K562 (cell line): ENCODE results near the gene NGRN. TPM values are rescaled to one million over a fixed set of nuclear protein-coding genes. Genes with fewer than 3 reads are reported as not detected.
A peak's percentile ranks its signal among the peaks of the same experiment; 100 is the strongest.

Source experiments
- CHD1 ChIP-seq: fragments of 200-600 bp; sonication (generic); IDR thresholded peaks from one replicate; pipeline ENCODE4 v1.6.1; 2012; ENCODE audit warnings: mild to moderate bottlenecking, moderate library complexity, low read length, inconsistent platforms
- DIDO1 ChIP-seq: fragments of 450-650 bp; IDR thresholded peaks from 2 replicates; pipeline ENCODE4 v1.6.1; 2016; ENCODE audit warnings: low read depth, missing biosample characterization, missing genetic modification characterization
- ELF1 ChIP-seq: fragments of 200-800 bp; sonication (Bioruptor generic); IDR thresholded peaks from 2 replicates; pipeline ENCODE4 v1.6.1; 2016; ENCODE audit warnings: missing genetic modification characterization, missing compliant biosample characterization
- ELF4 ChIP-seq: fragments of 450-650 bp; formaldehyde crosslinking; IDR thresholded peaks from 2 replicates; pipeline ENCODE4 v1.4.0; 2022; ENCODE audit warnings: missing genetic modification characterization
- ETS2 ChIP-seq: IDR thresholded peaks from 2 replicates; pipeline ENCODE4 v1.6.1; 2016; ENCODE audit warnings: borderline replicate concordance, missing genetic modification characterization, mild to moderate bottlenecking, moderate library complexity, missing compliant biosample characterization; ENCODE audit not compliant: poor library complexity, severe bottlenecking
- EZH2 ChIP-seq: IDR thresholded peaks from 2 replicates; pipeline ENCODE4 v1.6.1; 2012; ENCODE audit warnings: low read depth, mild to moderate bottlenecking, inconsistent platforms, low read length, borderline replicate concordance
- FOXK2 ChIP-seq, 2 experiments: fragments of 450-650 bp; IDR thresholded peaks in 1 of 2; conservative IDR thresholded peaks in 1 of 2; 2 replicates each; pipeline ENCODE4 v1.6.1; 2016; ENCODE audit warnings: low read depth in 2 of 2, mild to moderate bottlenecking in 1 of 2
- MTA1 ChIP-seq: fragments of 450-650 bp; IDR thresholded peaks from 2 replicates; pipeline ENCODE4 v1.6.1; 2017; ENCODE audit warnings: borderline replicate concordance
- NFIX ChIP-seq: fragments of 250-450 bp; sonication (Bioruptor Pico); IDR thresholded peaks from 2 replicates; pipeline ENCODE4 v1.4.0; 2020; ENCODE audit warnings: low read depth, mild to moderate bottlenecking, moderate library complexity
- POLR2B ChIP-seq: fragments of 450-650 bp; IDR thresholded peaks from 2 replicates; pipeline ENCODE4 v1.6.1; 2018; ENCODE audit warnings: low read depth; ENCODE audit not compliant: partially characterized antibody
- POU5F1 ChIP-seq: fragments of 150-350 bp; IDR thresholded peaks from 2 replicates; pipeline ENCODE4 v1.6.1; 2014; ENCODE audit warnings: borderline replicate concordance, low read length, low read depth, mild to moderate bottlenecking; ENCODE audit not compliant: partially characterized antibody
- RFX1 ChIP-seq: fragments of 450-650 bp; IDR thresholded peaks from 2 replicates; pipeline ENCODE4 v1.6.1; 2016; ENCODE audit warnings: mild to moderate bottlenecking, moderate library complexity
- SMARCB1 ChIP-seq: IDR thresholded peaks from 2 replicates; pipeline ENCODE4 v1.6.1; 2011; ENCODE audit warnings: improper control_type of control experiment, low read depth; ENCODE audit not compliant: insufficient read length
- ZNF586 ChIP-seq: fragments of 450-650 bp; formaldehyde crosslinking; conservative IDR thresholded peaks from 2 replicates; pipeline ENCODE4 v1.4.0; 2020; ENCODE audit warnings: mild to moderate bottlenecking, moderate library complexity
- ZNF717 ChIP-seq: fragments of 250-450 bp; sonication (Bioruptor Pico); IDR thresholded peaks from 2 replicates; pipeline ENCODE4 v1.5.0; 2021
- polyA plus RNA-seq, 8 experiments: library from polyadenylated mRNA; depleted of rRNA in 4 of 8; stranded (reverse) in 5 of 8; unstranded in 3 of 8; fragments of >200 nt; fragmentation: Nextera tagmentation in 2 of 8; fragmentation: Illumina TruSeq in 1 of 8; extraction: Ambion mirVana in 2 of 8; extraction: Trizol in 1 of 8; gene quantifications; 2 replicates each; pipeline versions ENCODE4 v1.2.1 to v1.2.3, GENCODE V29; 2011 to 2014; ENCODE audit warnings: inconsistent platforms in 1 of 8, missing spikeins in 1 of 8
- total RNA-seq, 7 experiments: library from RNA; depleted of rRNA in 6 of 7; stranded (reverse); fragments of >200 nt in 6 of 7; fragmentation: Illumina TruSeq in 2 of 7; extraction: Trizol in 2 of 7; gene quantifications; 2 replicates each; pipeline versions ENCODE4 v1.2.1 to v1.2.3, GENCODE V29; 2011 to 2021; ENCODE audit warnings: low replicate concordance in 1 of 7
- TF ChIP-seq, protein P1 (sequence below): IDR thresholded peaks from 2 replicates; pipeline ENCODE4 v1.6.1; 2011; ENCODE audit warnings: borderline replicate concordance, low read depth, mild to moderate bottlenecking, moderate library complexity, low read length; ENCODE audit not compliant: insufficient read depth, poor library complexity, severe bottlenecking
- TF ChIP-seq, protein P2 (sequence below), 2 experiments: fragments of 450-650 bp; IDR thresholded peaks; 2 replicates each; pipeline ENCODE4 v1.6.1; 2016
- TF ChIP-seq, protein P3 (sequence below): fragments of 250-450 bp; sonication (Bioruptor Pico); IDR thresholded peaks from 2 replicates; pipeline ENCODE4 v1.8.0; 2021; ENCODE audit warnings: moderate library complexity, mild to moderate bottlenecking, inconsistent platforms
- TF ChIP-seq, protein P4 (sequence below): fragments of 450-650 bp; IDR thresholded peaks from 2 replicates; pipeline ENCODE4 v1.6.1; 2014; ENCODE audit warnings: low read depth, mild to moderate bottlenecking, moderate library complexity, borderline replicate concordance
- TF ChIP-seq, protein P5 (sequence below): fragments of 250-450 bp; sonication (Bioruptor Pico); IDR thresholded peaks from 2 replicates; pipeline ENCODE4 v1.6.1; 2021; ENCODE audit warnings: mild to moderate bottlenecking

Gene NGRN
- total and polyA plus RNA-seq, 9 of the 15 experiments (the other 6 are each of a cell fraction or from before 2014, with no cell fraction given) = 14.0 to 73.4 (median 60.0) TPM

DNA sequence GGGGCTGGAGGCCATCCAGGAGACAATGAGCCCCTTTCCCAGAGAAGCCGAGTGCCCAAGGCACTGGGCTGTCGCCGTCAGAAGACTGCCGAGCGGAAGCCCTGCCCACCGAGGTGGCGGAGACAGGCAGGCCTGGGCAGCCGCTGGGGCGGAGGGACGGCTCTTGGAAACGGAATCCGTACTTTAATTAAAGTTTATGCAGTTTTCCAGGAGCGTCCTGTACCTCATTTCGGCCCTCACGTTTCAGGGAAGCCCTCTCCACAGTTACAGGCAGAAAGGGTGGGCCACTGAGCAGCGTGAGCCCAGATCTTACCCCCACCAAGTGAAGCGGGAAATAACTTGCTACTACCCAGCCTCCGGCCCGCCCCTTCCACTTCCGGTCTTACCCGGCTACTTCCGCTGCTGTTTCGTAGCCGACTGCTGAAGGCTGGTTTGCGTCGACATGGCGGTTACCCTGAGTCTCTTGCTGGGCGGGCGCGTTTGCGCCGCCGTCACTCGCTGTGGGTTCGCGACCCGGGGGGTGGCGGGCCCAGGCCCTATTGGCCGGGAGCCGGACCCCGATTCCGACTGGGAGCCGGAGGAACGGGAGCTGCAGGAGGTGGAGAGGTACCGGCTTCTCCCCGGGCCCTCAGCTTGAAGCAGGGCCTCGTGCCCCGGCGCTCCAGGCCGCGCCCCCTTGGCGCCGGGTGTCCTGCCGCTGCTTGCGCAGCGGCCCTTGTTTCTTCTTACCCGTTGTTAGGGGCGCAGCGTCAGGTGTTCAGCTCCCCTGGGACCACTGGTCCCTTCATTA lies at the start of gene NGRN (continued):
- TF ChIP-seq, protein P1, sequence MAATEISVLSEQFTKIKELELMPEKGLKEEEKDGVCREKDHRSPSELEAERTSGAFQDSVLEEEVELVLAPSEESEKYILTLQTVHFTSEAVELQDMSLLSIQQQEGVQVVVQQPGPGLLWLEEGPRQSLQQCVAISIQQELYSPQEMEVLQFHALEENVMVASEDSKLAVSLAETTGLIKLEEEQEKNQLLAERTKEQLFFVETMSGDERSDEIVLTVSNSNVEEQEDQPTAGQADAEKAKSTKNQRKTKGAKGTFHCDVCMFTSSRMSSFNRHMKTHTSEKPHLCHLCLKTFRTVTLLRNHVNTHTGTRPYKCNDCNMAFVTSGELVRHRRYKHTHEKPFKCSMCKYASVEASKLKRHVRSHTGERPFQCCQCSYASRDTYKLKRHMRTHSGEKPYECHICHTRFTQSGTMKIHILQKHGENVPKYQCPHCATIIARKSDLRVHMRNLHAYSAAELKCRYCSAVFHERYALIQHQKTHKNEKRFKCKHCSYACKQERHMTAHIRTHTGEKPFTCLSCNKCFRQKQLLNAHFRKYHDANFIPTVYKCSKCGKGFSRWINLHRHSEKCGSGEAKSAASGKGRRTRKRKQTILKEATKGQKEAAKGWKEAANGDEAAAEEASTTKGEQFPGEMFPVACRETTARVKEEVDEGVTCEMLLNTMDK = no peak
- TF ChIP-seq ZNF717 (CRISPR knock-in tag) = no peak
- peak; percentile 70 for TF ChIP-seq CHD1
- TF ChIP-seq, protein P2, sequence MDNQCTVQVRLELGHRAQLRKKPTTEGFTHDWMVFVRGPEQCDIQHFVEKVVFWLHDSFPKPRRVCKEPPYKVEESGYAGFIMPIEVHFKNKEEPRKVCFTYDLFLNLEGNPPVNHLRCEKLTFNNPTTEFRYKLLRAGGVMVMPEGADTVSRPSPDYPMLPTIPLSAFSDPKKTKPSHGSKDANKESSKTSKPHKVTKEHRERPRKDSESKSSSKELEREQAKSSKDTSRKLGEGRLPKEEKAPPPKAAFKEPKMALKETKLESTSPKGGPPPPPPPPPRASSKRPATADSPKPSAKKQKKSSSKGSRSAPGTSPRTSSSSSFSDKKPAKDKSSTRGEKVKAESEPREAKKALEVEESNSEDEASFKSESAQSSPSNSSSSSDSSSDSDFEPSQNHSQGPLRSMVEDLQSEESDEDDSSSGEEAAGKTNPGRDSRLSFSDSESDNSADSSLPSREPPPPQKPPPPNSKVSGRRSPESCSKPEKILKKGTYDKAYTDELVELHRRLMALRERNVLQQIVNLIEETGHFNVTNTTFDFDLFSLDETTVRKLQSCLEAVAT (IDR thresholded peaks at IDR 0.05) = no peak
- TF ChIP-seq POLR2B = peak; percentile 92
- no peak for TF ChIP-seq NFIX (CRISPR knock-in tag)
- TF ChIP-seq DIDO1 (tag) = peak; percentile 22
- TF ChIP-seq EZH2 = no peak
- TF ChIP-seq, protein P3, sequence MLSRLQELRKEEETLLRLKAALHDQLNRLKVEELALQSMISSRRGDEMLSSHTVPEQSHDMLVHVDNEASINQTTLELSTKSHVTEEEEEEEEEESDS (CRISPR knock-in tag) = no peak
- no peak for TF ChIP-seq MTA1
- 0 out of 2 replicates have a peak, but pooled peaks have one; percentile 12 for TF ChIP-seq ELF4 (CRISPR knock-in tag)
- no peak for TF ChIP-seq ZNF586 (CRISPR knock-in tag)
- TF ChIP-seq SMARCB1 = no peak
- TF ChIP-seq ELF1 (tag) = peak; percentile 83
- TF ChIP-seq, protein P4, sequence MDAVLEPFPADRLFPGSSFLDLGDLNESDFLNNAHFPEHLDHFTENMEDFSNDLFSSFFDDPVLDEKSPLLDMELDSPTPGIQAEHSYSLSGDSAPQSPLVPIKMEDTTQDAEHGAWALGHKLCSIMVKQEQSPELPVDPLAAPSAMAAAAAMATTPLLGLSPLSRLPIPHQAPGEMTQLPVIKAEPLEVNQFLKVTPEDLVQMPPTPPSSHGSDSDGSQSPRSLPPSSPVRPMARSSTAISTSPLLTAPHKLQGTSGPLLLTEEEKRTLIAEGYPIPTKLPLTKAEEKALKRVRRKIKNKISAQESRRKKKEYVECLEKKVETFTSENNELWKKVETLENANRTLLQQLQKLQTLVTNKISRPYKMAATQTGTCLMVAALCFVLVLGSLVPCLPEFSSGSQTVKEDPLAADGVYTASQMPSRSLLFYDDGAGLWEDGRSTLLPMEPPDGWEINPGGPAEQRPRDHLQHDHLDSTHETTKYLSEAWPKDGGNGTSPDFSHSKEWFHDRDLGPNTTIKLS = peak; percentile 82
- TF ChIP-seq RFX1 = no peak
- TF ChIP-seq POU5F1 = no peak
- TF ChIP-seq FOXK2 (conservative IDR thresholded peaks at IDR 0.05 in 1 of 2, IDR thresholded peaks at IDR 0.05 in 1 of 2; ENCODE audit: low read depth in 2 of 2) = peak; percentile 38 to 60; a peak in 2 of 4 replicates
- TF ChIP-seq, protein P5, sequence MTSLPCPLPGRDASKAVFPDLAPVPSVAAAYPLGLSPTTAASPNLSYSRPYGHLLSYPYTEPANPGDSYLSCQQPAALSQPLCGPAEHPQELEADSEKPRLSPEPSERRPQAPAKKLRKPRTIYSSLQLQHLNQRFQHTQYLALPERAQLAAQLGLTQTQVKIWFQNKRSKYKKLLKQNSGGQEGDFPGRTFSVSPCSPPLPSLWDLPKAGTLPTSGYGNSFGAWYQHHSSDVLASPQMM (CRISPR knock-in tag) = no peak
- TF ChIP-seq ETS2 (tag) = no peak
